ENCODE results near the gene TPTE2. TPM values are rescaled to one million over a fixed set of nuclear protein-coding genes. Genes with fewer than 3 reads are reported as not detected.

Gene TPTE2
- total and polyA plus RNA-seq, 2 donors (not counting 1 experiment from before 2014, with no cell fraction given) = not detected

GRCh38 chr13:19606152-19606551, 44.8 kb upstream of the TPTE2 start:
- no peak overlapping the region for H3K9ac ChIP-seq (ENCODE audit: insufficient read depth, low read length)
- H4K20me1 ChIP-seq (ENCODE audit: control insufficient read depth, extremely low read depth, insufficient read depth, low read length) = no peaks in the 10 kb centered on the region
- peaks cover 2% of the 10 kb centered on the region for H3K79me2 ChIP-seq (ENCODE audit: control insufficient read depth, insufficient read depth, low read length)
- TF ChIP-seq CTCF (conservative IDR thresholded peaks at IDR 0.05 in 1 of 2, IDR thresholded peaks at IDR 0.05 in 1 of 2; ENCODE audit: low read depth in 1 of 2, low read length in 2 of 2) = no peak
- no peak for TF ChIP-seq EZH2 (IDR thresholded peaks at IDR 0.05; ENCODE audit: low read length, missing control alignments)
- no peak overlapping the region for H3K27ac ChIP-seq (ENCODE audit: insufficient read depth, low read length)
- no peak overlapping the region for H3K4me2 ChIP-seq (ENCODE audit: extremely low read depth, insufficient read depth, low read length)
- no peaks in the 10 kb centered on the region for H3K36me3 ChIP-seq (ENCODE audit: control insufficient read depth, insufficient read depth, low read length)
- no peak overlapping the region for H3K4me3 ChIP-seq (replicated peaks in 1 of 4; ENCODE audit: control extremely low read depth in 1 of 4, insufficient read depth in 1 of 4, low read depth in 3 of 4, low read length in 4 of 4)
- no peaks in the 10 kb centered on the region for H3K27me3 ChIP-seq (ENCODE audit: control insufficient read depth, insufficient read depth, low read length)
- H2AFZ ChIP-seq (ENCODE audit: low read length) = no peak overlapping the region
- no peaks in the 10 kb centered on the region for H3K9me3 ChIP-seq (ENCODE audit: control insufficient read depth, insufficient read depth, low read depth, low read length)
- peaks cover 2% of the 10 kb centered on the region for H3K4me1 ChIP-seq (ENCODE audit: control insufficient read depth, extremely low read depth, insufficient read depth, low read length)
- peak in 1 of 2 donors; percentile 29 for DNase-seq (ENCODE audit: low read depth in 2 of 2)

GRCh38 chr13:19605161-19605955, 44.0 kb upstream of the TPTE2 start:
- Histone ChIP-seq H3K4me2 (ENCODE audit: extremely low read depth, insufficient read depth, low read length) (no peak overlapping the region), H3K27ac (ENCODE audit: insufficient read depth, low read length) (no peak overlapping the region), H3K27me3 (ENCODE audit: control insufficient read depth, insufficient read depth, low read length) (no peaks in the 10 kb centered on the region), H2AFZ (ENCODE audit: low read length) (no peak overlapping the region), H3K9me3 (ENCODE audit: control insufficient read depth, insufficient read depth, low read depth, low read length) (no peaks in the 10 kb centered on the region), H3K9ac (ENCODE audit: insufficient read depth, low read length) (no peak overlapping the region), H3K4me1 (ENCODE audit: control insufficient read depth, extremely low read depth, insufficient read depth, low read length) (peaks cover 2% of the 10 kb centered on the region), H3K4me3 (replicated peaks in 1 of 4; ENCODE audit: control extremely low read depth in 1 of 4, insufficient read depth in 1 of 4, low read depth in 3 of 4, low read length in 4 of 4) (no peak overlapping the region), H4K20me1 (ENCODE audit: control insufficient read depth, extremely low read depth, insufficient read depth, low read length) (no peaks in the 10 kb centered on the region), H3K79me2 (ENCODE audit: control insufficient read depth, insufficient read depth, low read length) (peaks cover 2% of the 10 kb centered on the region), H3K36me3 (ENCODE audit: control insufficient read depth, insufficient read depth, low read length) (no peaks in the 10 kb centered on the region)
- no peak for TF ChIP-seq EZH2 (IDR thresholded peaks at IDR 0.05; ENCODE audit: low read length, missing control alignments)
- TF ChIP-seq CTCF (conservative IDR thresholded peaks at IDR 0.05 in 1 of 2, IDR thresholded peaks at IDR 0.05 in 1 of 2; ENCODE audit: low read depth in 1 of 2, low read length in 2 of 2) = no peak
- peak in 1 of 2 donors; percentile 76 for DNase-seq (ENCODE audit: low read depth in 2 of 2)

GRCh38 chr13:19604306-19604705, 43.0 kb upstream of the TPTE2 start:
- peaks cover 2% of the 10 kb centered on the region for H3K79me2 ChIP-seq (ENCODE audit: control insufficient read depth, insufficient read depth, low read length)

More at GRCh38 chr13:19604306-19604705, 43.0 kb upstream of the TPTE2 start:
- no peak overlapping the region for H3K9ac ChIP-seq (ENCODE audit: insufficient read depth, low read length)
- TF ChIP-seq CTCF (conservative IDR thresholded peaks at IDR 0.05 in 1 of 2, IDR thresholded peaks at IDR 0.05 in 1 of 2; ENCODE audit: low read depth in 1 of 2, low read length in 2 of 2) (no peak), EZH2 (IDR thresholded peaks at IDR 0.05; ENCODE audit: low read length, missing control alignments) (no peak)
- no peaks in the 10 kb centered on the region for H3K36me3 ChIP-seq (ENCODE audit: control insufficient read depth, insufficient read depth, low read length)
- H3K27me3 ChIP-seq (ENCODE audit: control insufficient read depth, insufficient read depth, low read length) = no peaks in the 10 kb centered on the region
- H3K27ac ChIP-seq (ENCODE audit: insufficient read depth, low read length) = no peak overlapping the region
- peaks cover 2% of the 10 kb centered on the region for H3K4me1 ChIP-seq (ENCODE audit: control insufficient read depth, extremely low read depth, insufficient read depth, low read length)
- H3K4me2 ChIP-seq (ENCODE audit: extremely low read depth, insufficient read depth, low read length) = no peak overlapping the region
- no peak for DNase-seq (ENCODE audit: low read depth in 2 of 2)
- H4K20me1 ChIP-seq (ENCODE audit: control insufficient read depth, extremely low read depth, insufficient read depth, low read length) = no peaks in the 10 kb centered on the region
- H3K9me3 ChIP-seq (ENCODE audit: control insufficient read depth, insufficient read depth, low read depth, low read length) = no peaks in the 10 kb centered on the region
- H2AFZ ChIP-seq (ENCODE audit: low read length) = no peak overlapping the region
- no peak overlapping the region for H3K4me3 ChIP-seq (replicated peaks in 1 of 4; ENCODE audit: control extremely low read depth in 1 of 4, insufficient read depth in 1 of 4, low read depth in 3 of 4, low read length in 4 of 4)

Measured in fibroblast of lung (primary cell).